ENCODE measurements around the gene CLEC2A. TPM values are rescaled to one million over a fixed set of nuclear protein-coding genes. Genes with fewer than 3 reads are reported as not detected.

Gene CLEC2A
- total RNA-seq, 1 experiment from 2014 or later: 0.87 TPM

GRCh38 chr12:9971181-9971580 lies 39.0 kb upstream of the CLEC2A start, which contains the start of gene CLEC12A:
CLEC12A (plus strand) TSS chr12:9971409; CDS start chr12:9971597, 188 bp downstream.
- no CpG with 5 or more reads among the region's 1 CpG for WGBS (ENCODE audit: extremely low coverage, insufficient read length, low lambda C conversion rate)

More at GRCh38 chr12:9971181-9971580, 39.0 kb upstream of the CLEC2A start, which contains the start of gene CLEC12A:
- Histone ChIP-seq H3K9me3 (ENCODE audit: control insufficient read depth, low read depth, low read length) (no peaks in the 10 kb centered on the region), H2BK15ac (ENCODE audit: low read depth, low read length) (no peak within 1 kb of the TSS), H3K23ac (ENCODE audit: insufficient read length, low read depth, low read length) (no peak within 1 kb of the TSS), H3K14ac (ENCODE audit: insufficient read depth, low read length) (no peak within 1 kb of the TSS), H4K5ac (ENCODE audit: insufficient read length, low read depth, low read length) (no peak within 1 kb of the TSS), H3K18ac (ENCODE audit: insufficient read length, low read depth, low read length) (no peak within 1 kb of the TSS), H3K4me1 (ENCODE audit: insufficient read depth, low read length) (no peaks in the 10 kb centered on the region), H3K27ac (ENCODE audit: insufficient read length, low read depth, low read length) (no peak within 1 kb of the TSS), H3K79me1 (ENCODE audit: insufficient read depth, low read depth, low read length, poor library complexity, severe bottlenecking) (no peaks in the 10 kb centered on the region), H3K23me2 (ENCODE audit: insufficient read length, low read depth, low read length, poor library complexity, severe bottlenecking) (no peaks in the 10 kb centered on the region), H2AK5ac (ENCODE audit: insufficient read length, low read length) (no peak within 1 kb of the TSS), H2BK20ac (ENCODE audit: low read depth, low read length, poor library complexity, severe bottlenecking) (no peak within 1 kb of the TSS), H3K27me3 (ENCODE audit: insufficient read depth, low read length) (no peaks in the 10 kb centered on the region), H4K8ac (replicated peaks; ENCODE audit: insufficient read length, low read depth, low read length) (no peak within 1 kb of the TSS), H2BK12ac (ENCODE audit: insufficient read length, low read depth, low read length) (no peak within 1 kb of the TSS), H3K4ac (ENCODE audit: low read depth, low read length) (no peak within 1 kb of the TSS), H3K79me2 (ENCODE audit: insufficient read depth, low read length) (no peaks in the 10 kb centered on the region), H3K9ac (ENCODE audit: extremely low read depth, insufficient read length, low read length) (no peak within 1 kb of the TSS), H3T11ph (ENCODE audit: low read length) (no peak within 1 kb of the TSS), H4K91ac (ENCODE audit: insufficient read length, low read depth, low read length) (no peak within 1 kb of the TSS), H3K56ac (ENCODE audit: insufficient read length, low read depth, low read length) (no peak within 1 kb of the TSS), H2BK120ac (ENCODE audit: low read depth, low read length, poor library complexity, severe bottlenecking) (no peak within 1 kb of the TSS), H4K20me1 (ENCODE audit: control insufficient read depth, insufficient read depth, insufficient read length) (no peaks in the 10 kb centered on the region), H3K4me2 (ENCODE audit: insufficient read depth, insufficient read length, low read length) (no peak within 1 kb of the TSS), H2BK5ac (ENCODE audit: insufficient read length, low read length) (no peak within 1 kb of the TSS), H2AFZ (ENCODE audit: low read length) (no peak within 1 kb of the TSS)
- H3K4me3 Mint-ChIP-seq: no peak within 1 kb of the TSS
- no peaks in the 10 kb centered on the region for H3K27me3 Mint-ChIP-seq (ENCODE audit: low read depth)
- DNase-seq: no peak
- H3K27ac Mint-ChIP-seq: no peak within 1 kb of the TSS
- TF ChIP-seq, protein P1, sequence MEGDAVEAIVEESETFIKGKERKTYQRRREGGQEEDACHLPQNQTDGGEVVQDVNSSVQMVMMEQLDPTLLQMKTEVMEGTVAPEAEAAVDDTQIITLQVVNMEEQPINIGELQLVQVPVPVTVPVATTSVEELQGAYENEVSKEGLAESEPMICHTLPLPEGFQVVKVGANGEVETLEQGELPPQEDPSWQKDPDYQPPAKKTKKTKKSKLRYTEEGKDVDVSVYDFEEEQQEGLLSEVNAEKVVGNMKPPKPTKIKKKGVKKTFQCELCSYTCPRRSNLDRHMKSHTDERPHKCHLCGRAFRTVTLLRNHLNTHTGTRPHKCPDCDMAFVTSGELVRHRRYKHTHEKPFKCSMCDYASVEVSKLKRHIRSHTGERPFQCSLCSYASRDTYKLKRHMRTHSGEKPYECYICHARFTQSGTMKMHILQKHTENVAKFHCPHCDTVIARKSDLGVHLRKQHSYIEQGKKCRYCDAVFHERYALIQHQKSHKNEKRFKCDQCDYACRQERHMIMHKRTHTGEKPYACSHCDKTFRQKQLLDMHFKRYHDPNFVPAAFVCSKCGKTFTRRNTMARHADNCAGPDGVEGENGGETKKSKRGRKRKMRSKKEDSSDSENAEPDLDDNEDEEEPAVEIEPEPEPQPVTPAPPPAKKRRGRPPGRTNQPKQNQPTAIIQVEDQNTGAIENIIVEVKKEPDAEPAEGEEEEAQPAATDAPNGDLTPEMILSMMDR (conservative IDR thresholded peaks at IDR 0.05): no peak
- peaks cover 8 to 9% of the 10 kb centered on the region in 2 experiments for H3K4me1 Mint-ChIP-seq
- H3K36me3 Mint-ChIP-seq (ENCODE audit: insufficient read depth in 1 of 3, low read depth in 3 of 3): peaks cover 16 to 27% (median 22%) of the 10 kb centered on the region in 3 experiments
- H3K9me3 Mint-ChIP-seq: peaks cover 21 to 27% of the 10 kb centered on the region in 2 experiments

Measured in H9 (cell line).